ENCODE results near the gene DUSP6.

The DUSP6 gene

DNA sequence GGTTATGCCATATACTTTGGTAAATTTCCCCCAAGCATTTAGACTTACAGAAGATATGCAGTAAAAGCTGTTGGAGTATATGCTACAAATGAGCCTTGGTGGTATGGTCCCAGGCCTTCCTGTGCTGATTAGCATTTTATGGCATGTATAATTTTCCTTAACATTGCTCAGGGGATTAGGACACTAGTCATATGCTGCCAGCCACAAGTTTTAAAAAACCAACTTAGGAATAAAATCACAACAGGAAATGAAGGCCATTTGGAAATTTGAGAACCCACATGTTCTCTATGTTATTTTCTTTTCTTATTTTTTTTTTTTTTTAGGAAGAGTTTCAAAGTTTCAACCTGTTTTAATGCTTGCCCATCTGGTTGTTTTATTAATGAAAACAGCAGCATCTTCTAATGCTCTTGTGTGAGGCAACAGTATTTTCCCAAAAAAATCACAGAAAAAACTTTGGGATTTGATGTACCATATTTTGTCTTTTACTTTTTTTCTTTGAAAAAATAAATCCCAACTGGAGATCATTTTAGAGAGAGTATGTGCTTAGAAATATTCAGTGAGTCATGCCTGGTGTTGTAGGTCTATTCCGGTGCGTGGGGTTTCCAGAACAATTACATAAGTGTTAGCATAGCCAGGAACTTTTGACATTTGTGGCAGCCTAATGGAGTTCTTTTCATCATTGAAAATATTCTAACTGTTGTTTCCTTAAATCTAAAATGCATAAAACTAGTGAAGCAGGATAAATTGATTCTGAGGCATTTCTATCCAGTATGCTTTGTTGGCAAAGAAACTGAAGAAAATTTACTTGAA, 21.7 kb upstream of the DUSP6 start:
- no peak overlapping the region for H3K4me3 ChIP-seq (ENCODE audit: low read depth, low read length)
- DNase-seq (ENCODE audit: low read depth), result no peak
- TF ChIP-seq, protein P1, sequence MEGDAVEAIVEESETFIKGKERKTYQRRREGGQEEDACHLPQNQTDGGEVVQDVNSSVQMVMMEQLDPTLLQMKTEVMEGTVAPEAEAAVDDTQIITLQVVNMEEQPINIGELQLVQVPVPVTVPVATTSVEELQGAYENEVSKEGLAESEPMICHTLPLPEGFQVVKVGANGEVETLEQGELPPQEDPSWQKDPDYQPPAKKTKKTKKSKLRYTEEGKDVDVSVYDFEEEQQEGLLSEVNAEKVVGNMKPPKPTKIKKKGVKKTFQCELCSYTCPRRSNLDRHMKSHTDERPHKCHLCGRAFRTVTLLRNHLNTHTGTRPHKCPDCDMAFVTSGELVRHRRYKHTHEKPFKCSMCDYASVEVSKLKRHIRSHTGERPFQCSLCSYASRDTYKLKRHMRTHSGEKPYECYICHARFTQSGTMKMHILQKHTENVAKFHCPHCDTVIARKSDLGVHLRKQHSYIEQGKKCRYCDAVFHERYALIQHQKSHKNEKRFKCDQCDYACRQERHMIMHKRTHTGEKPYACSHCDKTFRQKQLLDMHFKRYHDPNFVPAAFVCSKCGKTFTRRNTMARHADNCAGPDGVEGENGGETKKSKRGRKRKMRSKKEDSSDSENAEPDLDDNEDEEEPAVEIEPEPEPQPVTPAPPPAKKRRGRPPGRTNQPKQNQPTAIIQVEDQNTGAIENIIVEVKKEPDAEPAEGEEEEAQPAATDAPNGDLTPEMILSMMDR (IDR thresholded peaks at IDR 0.05; ENCODE audit: control insufficient read depth, extremely low read depth, insufficient read depth), result no peak

DNA sequence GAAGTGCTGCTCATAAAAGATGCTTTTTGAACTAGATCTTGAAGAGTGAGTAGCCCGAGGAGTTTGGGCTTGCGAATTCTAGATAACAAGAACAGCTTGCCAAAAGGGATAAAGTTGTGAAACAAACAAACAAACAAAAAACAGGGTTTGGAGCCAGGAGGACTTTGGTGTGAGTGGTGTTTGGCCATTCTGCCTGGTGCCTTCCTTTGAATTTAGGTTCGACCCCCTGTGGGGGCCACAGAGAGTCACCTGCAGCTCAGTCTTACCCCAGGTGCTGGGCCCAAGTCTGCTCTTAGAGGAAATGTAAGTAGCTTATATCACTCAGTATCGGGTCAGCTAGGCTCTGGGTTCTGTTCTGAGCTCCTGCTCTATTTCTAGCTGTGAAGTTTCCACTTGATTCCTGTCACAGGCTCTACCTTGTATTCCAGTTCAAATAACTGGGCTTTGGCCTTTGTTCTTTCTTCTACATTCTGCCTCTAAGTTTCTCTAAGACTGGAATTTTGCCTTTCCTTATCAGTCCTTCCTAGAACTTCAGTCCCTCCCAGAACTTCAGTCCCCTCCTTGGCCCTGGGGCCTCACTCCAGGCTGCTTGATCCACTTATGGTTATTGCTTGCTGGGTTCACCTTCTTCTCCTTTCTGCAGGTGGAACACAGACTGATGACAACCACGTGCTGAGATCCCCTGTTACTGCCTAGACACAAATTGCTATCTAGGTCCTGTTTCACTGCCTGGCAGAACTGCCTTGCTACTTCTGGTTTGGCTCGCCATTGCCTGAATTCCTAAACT, 20.5 kb upstream of the DUSP6 start:
- no peak overlapping the region for H3K4me3 ChIP-seq (ENCODE audit: low read depth, low read length)
- TF ChIP-seq, protein P1 (IDR thresholded peaks at IDR 0.05; ENCODE audit: control insufficient read depth, extremely low read depth, insufficient read depth), result no peak
- DNase-seq (ENCODE audit: low read depth), result no peak

DNA sequence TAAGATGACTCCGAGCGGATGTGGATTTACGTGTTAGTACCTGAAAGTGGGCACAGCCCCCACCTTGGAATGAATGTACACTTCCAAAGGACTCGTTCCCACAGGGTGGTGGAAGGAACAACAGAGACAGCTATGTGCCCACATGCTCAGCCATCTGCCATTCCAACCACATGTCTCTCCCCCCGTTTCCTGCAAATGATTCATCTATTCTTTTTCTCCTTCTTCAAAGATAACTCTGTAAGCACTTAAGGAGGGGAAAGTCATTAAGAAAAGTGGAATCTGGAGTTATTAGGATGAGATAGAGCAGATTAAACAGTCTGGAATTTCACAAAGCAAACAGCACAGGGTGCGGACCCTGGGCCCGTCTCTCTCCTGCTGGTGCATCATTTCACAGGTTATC, 18.5 kb upstream of the DUSP6 start:
- H3K4me3 ChIP-seq (ENCODE audit: low read depth, low read length), result no peak overlapping the region
- TF ChIP-seq, protein P1 (IDR thresholded peaks at IDR 0.05; ENCODE audit: control insufficient read depth, extremely low read depth, insufficient read depth), result no peak
- DNase-seq (ENCODE audit: low read depth), result no peak

DNA sequence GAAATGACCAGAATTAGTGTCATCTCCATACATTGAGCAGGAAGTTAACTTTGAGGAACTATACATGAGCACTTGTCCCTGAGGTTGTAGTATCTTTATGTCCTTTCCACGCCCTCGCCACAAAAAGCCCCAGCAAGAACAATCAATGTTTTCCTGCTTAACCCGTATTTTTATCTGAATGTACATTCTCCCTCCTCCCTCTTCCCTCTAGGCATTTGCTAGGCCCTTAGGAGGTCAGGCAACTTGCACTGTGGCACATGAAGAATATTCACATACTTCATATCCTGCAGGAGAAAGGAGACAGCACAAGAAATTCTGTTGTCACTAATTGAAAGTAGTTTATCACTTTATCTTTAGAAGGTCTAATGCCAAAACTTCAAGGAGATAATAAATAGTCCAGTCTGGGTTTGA, 18.1 kb upstream of the DUSP6 start:
- H3K4me3 ChIP-seq (ENCODE audit: low read depth, low read length), result no peak overlapping the region
- no peak for DNase-seq (ENCODE audit: low read depth)
- TF ChIP-seq, protein P1 (IDR thresholded peaks at IDR 0.05; ENCODE audit: control insufficient read depth, extremely low read depth, insufficient read depth), result no peak

DNA sequence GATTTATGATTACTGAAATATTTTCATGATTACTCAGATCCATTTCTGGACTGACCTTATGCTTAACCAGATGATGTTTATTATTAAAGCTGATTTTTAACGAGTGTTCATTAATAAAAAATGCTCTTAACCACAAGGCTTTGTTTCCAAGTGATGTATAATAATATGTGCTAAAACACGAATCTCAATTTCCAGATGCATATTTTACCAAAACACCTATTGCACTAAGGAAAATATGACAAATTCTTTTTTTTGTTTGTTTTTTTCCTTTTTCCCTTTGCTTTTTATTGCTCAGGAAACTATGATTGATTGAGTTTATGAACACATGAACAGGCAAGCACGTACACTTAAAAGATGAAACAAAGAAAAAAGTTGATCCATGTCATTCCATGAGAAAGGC, 16.9 kb upstream of the DUSP6 start:
- TF ChIP-seq, protein P1 (IDR thresholded peaks at IDR 0.05; ENCODE audit: control insufficient read depth, extremely low read depth, insufficient read depth), result no peak
- DNase-seq (ENCODE audit: low read depth), result no peak
- no peak overlapping the region for H3K4me3 ChIP-seq (ENCODE audit: low read depth, low read length)

DNA sequence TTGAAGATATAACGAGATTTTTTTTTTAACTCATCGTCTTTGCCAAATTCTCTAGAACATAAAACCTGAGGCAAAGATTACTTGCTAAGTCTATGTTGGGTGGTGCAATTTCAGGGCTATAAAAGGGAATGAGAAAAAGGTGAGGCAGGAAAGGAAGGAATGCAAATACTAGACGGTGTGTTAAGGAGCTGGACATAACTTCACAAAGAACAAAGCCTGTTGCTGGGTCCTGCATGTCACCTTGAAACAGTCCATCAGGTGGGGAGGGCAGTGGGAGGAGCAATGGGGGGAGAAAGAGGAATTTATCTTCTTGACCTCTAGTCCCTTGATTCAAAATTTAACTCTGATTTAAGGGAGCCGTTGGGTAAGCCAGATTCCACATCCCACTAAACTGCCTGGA, 16.1 kb upstream of the DUSP6 start:
- TF ChIP-seq, protein P1 (IDR thresholded peaks at IDR 0.05; ENCODE audit: control insufficient read depth, extremely low read depth, insufficient read depth), result no peak
- no peak for DNase-seq (ENCODE audit: low read depth)
- H3K4me3 ChIP-seq (ENCODE audit: low read depth, low read length), result no peak overlapping the region

Measured in LNCaP clone FGC (cell line).